GM12874 (cell line): ENCODE results near the gene CLDN5.

ENCODE experiments used
- TF ChIP-seq, protein P1 (sequence below): IDR thresholded peaks from 2 replicates; pipeline ENCODE4 v1.5.1; 2011; ENCODE audit warnings: low read depth, mild to moderate bottlenecking, control low read depth, low read length, moderate library complexity; ENCODE audit not compliant: insufficient read depth

Gene CLDN5

DNA sequence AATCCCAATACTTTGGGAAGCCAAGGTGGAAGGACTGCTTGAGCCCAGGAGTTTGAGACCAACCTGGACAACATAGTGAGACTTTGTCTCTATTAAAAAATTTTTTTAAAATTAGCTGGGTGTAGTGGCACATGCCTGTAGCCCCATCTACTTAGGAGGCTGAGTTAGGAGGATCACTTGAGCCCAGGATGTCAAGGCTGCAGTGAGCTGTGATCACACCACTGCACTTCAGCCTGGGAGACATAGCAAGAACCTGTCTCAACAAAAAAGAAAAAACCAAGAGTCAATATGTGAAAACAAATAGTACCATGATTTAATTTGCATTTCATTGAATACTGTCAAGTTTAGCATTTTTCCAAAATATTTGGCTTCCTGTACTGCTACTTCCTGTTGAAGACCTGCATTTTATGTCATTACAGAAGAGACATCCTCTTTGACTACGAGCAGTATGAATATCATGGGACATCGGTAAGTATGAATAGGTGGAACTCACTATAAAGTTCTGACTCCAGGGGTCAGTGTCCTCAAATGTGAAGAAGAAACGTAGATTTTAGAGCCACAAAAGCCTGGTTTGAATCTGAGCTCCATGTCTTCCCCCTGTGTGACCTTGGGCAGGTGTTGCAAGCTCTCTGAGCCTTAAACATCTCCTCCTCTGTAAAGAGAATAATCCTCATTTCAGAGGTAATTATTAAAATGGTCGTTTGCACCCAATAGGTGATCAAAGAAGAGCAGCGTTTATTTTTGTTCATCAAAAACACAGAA, 28.5 kb downstream of the CLDN5 start:
- TF ChIP-seq, protein P1, sequence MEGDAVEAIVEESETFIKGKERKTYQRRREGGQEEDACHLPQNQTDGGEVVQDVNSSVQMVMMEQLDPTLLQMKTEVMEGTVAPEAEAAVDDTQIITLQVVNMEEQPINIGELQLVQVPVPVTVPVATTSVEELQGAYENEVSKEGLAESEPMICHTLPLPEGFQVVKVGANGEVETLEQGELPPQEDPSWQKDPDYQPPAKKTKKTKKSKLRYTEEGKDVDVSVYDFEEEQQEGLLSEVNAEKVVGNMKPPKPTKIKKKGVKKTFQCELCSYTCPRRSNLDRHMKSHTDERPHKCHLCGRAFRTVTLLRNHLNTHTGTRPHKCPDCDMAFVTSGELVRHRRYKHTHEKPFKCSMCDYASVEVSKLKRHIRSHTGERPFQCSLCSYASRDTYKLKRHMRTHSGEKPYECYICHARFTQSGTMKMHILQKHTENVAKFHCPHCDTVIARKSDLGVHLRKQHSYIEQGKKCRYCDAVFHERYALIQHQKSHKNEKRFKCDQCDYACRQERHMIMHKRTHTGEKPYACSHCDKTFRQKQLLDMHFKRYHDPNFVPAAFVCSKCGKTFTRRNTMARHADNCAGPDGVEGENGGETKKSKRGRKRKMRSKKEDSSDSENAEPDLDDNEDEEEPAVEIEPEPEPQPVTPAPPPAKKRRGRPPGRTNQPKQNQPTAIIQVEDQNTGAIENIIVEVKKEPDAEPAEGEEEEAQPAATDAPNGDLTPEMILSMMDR: no peak

DNA sequence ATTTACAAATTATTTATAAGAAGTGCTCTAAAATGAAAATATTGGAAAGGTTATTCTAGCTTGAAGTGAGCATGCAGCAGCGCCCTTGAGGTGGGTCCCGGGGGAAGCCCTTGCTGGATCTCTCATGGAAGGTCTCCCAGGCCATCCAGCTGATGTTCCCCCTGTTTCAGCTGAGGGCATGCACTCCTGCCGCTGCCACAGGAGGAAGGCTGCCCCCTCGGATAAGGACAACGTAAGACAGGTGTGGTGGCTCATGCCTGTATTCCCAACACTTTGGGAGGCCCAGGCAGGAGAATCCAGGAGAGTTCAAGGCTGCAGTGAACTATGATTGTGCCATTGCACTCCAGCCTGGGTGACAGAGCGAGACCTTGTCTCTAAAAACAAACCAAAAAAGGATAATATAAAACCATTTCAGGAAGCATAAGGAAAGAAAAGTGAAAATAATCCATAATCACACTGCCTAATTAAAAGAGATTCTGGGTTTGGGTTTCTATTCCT, 29.5 kb downstream of the CLDN5 start:
- TF ChIP-seq, protein P1: no peak

DNA sequence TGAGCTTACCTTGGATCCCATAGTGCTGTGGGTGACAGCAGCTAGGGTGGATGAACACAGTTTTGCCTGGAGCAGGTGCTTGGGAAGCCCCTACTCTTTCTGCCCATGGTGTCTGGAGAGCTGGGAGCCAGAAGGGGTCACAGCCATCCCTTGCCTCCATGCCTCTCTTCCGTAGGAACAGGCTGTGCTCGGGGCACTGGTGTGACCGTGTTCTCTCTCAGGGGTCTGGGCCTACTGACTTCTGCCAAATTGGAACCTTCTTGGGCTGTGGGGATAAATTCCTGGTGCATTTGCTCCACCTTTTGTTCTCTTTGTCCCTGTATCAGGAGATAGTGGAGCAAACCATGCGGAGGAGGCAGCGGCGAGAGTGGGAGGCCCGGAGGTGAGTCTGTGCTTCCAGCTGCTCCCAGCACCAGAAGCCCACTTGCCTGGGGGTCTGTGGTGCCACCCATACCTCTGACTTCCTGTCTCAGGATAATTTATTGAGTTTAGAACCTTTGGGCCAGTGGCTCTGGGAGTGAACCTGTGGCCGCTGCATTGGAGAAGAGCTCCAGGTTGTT, 30.1 kb downstream of the CLDN5 start:
- TF ChIP-seq, protein P1: no peak

DNA sequence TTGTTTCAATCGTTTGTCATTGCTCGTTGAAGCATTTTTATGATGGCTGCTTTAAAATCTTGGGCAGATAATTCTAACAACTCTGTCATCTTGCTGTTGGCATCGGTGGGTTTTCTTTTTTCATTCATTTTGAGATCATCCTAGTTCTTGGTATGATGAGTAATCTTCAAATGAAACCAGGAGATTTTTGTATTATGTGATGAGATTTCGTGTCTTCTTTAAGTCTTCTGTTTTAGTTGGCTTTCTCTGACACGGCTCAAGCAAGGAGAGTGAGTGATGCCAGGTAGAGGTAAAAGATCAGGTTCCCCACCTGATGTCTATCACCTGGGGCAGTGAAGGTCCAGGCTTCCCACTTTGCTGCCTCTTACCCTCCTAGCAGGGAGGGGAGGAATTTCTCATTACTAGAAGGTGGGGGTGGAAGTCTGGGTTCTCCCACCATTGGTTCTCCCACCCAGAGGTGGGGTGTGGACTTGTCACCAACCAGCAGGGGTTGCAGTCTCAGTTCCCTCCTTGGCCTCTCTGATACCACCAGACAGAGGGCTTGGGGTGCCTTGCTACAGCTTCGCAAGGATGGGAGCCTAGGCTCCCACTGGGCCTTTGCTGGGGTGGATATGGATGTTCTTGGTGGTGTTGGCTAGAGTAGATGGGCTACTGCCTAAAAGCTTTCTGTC, 31.6 kb downstream of the CLDN5 start:
- TF ChIP-seq, protein P1: no peak

DNA sequence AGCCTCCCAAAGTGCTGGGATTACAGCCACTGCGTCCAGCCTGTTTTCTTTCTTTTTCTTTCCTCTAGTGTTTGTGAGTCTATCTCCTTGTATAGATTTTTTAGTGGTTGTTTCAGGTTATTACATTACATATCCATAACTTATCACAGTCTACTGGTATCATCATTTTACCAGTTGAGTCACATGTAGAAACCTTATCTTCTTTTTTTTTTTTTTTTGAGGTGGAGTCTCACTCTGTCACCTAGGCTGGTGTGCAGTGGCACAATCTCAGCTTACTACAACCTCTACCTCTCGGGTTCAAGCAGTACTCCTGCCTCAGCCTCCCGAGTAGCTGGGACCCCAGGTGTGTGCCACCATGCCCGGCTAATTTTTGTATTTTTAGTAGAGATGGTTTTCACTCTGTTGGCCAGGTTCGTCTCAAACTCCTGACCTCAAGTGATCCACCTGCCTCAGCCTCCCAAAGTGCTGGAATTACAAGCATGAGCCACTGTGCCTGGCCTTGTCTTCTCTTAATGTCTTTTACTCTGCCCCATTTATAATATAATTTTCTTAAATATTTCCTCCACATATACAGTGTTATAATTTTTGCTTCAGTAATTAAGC, 33.5 kb downstream of the CLDN5 start:
- TF ChIP-seq, protein P1: no peak

DNA sequence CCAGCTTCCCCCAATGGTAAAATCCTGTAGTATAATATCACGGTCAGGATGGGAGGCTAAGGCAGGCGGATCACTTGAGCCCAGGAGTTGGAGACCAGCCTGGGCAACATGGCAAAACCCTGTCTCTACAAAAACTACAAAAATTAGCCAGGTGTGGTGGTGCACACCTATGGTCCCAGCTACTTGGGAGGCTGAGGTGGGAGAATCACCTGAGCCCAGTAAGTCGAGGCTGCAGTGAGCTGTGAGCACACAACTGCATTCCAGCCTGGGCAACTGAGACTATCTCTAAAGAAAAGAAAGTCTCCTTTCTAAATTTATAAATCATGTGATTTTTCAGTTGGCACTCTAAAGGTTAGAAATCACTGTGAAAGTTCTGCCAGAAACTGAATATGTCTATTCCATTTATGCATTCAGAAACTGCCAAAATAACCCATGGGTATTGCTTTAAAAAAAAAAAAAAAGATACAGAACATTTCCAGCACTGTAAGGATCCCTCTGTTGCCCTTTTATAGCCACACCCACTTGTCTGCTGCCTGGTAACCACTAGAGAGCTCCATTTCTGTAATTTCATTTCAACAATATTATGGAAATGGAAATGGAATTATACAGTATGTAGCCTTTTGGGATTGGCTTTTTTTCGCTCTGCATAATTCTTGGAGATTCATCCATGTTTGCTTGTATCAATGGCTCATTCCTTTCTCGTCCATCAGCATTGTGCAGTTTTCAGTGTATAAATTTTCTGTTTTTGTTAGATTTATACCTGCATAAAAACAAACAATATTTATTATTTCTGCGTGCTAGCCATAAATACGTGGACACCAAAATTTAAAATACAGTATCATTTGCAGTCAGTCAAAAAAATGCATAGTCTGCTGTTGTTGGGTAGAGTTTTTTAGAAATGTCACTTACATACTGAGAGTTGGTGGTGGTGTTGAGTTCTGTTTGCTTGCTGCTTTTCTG, 35.0 kb downstream of the CLDN5 start:
- TF ChIP-seq, protein P1: no peak

DNA sequence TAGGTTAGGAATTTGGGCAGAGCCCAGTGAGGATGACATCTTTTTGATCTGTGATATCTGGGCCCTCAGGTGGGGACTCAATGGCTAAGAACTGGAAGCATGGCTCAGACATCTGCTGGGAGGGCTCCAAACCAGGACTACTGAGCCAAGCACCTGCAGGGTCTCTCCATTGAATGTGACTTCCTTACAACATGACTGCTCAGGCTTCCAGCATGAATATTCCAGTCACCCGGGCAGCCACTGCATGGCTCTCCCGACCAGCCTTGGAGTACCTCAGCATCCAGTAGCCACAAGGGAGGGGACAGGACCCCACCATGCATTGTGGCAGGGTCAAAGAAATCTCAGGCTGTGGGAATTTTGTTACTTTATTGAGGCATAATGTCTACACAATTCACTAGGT, 35.9 kb downstream of the CLDN5 start:
- TF ChIP-seq, protein P1: no peak
